Common myeloid progenitor, CD34-positive (primary cell): ENCODE data around the gene TRPV6. TPM values are rescaled to one million over a fixed set of nuclear protein-coding genes. Genes with fewer than 3 reads are reported as not detected.

Source experiments
- CTCF ChIA-PET: fragments of 350-600 bp; sonication (Branson Sonifier 250); formaldehyde crosslinking; loops from one replicate; lab custom pipeline; 2021; ENCODE audit warnings: antibody characterized with exemption; lab: Charles Lee
- POLR2A ChIA-PET: fragments of 350-600 bp; sonication (Branson Sonifier 250); formaldehyde crosslinking; loops from one replicate; lab custom pipeline; 2021; ENCODE audit warnings: antibody characterized with exemption; lab: Charles Lee
- DNase-seq, 3 donors: peaks; one replicate each; pipeline versions ENCODE4 v3.0.0 to v3.0.0-alpha.2; 2013
- H3K27ac ChIP-seq, 2 experiments: 1 replicate in 1 of 2; 2 replicates in 1 of 2; pipeline ENCODE4 v1.7.0; 2013; ENCODE audit warnings: inconsistent platforms in 2 of 2, low read length in 2 of 2, mild to moderate bottlenecking in 2 of 2, low read depth in 1 of 2, moderate library complexity in 1 of 2; ENCODE audit not compliant: severe bottlenecking in 2 of 2, insufficient read depth in 1 of 2, poor library complexity in 1 of 2
- H3K27me3 ChIP-seq, 5 experiments: replicated peaks in 2 of 5; 1 replicate in 3 of 5; 2 replicates in 2 of 5; pipeline versions ENCODE4 v1.6.1 to v1.7.0; 2013; ENCODE audit warnings: low read length in 4 of 5, mild to moderate bottlenecking in 2 of 5, moderate library complexity in 2 of 5, inconsistent platforms in 1 of 5; ENCODE audit not compliant: insufficient read depth in 5 of 5, control insufficient read depth in 4 of 5
- H3K36me3 ChIP-seq, 4 experiments: 1 replicate in 2 of 4; 2 replicates in 2 of 4; pipeline versions ENCODE4 v1.6.1 to v1.7.0; 2013; ENCODE audit warnings: low read length in 3 of 4, control low read depth in 1 of 4, mild to moderate bottlenecking in 1 of 4; ENCODE audit not compliant: control insufficient read depth in 4 of 4, insufficient read depth in 4 of 4
- H3K4me1 ChIP-seq, 4 experiments: 1 replicate in 3 of 4; 2 replicates in 1 of 4; pipeline versions ENCODE4 v1.6.1 to v1.7.1; 2013; ENCODE audit warnings: low read length in 3 of 4, mild to moderate bottlenecking in 3 of 4, control low read depth in 1 of 4, inconsistent platforms in 1 of 4, moderate library complexity in 1 of 4; ENCODE audit not compliant: control insufficient read depth in 4 of 4, insufficient read depth in 4 of 4; ENCODE audit errors: control extremely low read depth in 1 of 4
- H3K4me3 ChIP-seq, 7 experiments: 1 replicate in 4 of 7; 2 replicates in 3 of 7; pipeline versions ENCODE4 v1.5.1 to v1.7.0; 2013; ENCODE audit warnings: mild to moderate bottlenecking in 7 of 7, low read length in 6 of 7, moderate library complexity in 6 of 7, inconsistent platforms in 2 of 7, low read depth in 2 of 7, control low read depth in 1 of 7; ENCODE audit not compliant: insufficient read depth in 4 of 7, control insufficient read depth in 1 of 7; ENCODE audit errors: extremely low read depth in 1 of 7
- H3K9me3 ChIP-seq, 5 experiments: 1 replicate in 4 of 5; 2 replicates in 1 of 5; pipeline versions ENCODE4 v1.6.1 to v1.7.1; 2013; ENCODE audit warnings: low read length in 4 of 5, mild to moderate bottlenecking in 2 of 5, inconsistent platforms in 1 of 5, low read depth in 1 of 5, moderate library complexity in 1 of 5; ENCODE audit not compliant: control insufficient read depth in 4 of 5, insufficient read depth in 2 of 5; ENCODE audit errors: control extremely low read depth in 1 of 5
- WGBS: methylation state at CpG from one replicate; pipeline ENCODE4 v1.1.5; 2013; ENCODE audit not compliant: insufficient coverage; 5-methylcytosine and 5-hydroxymethylcytosine counted together
- polyA plus RNA-seq: library from polyadenylated mRNA; unstranded; fragments of 120-200 nt; gene quantifications from one replicate; pipeline ENCODE4 v1.2.1, GENCODE V29; 2013

TRPV6 gene
- polyA plus RNA-seq = 0.22 TPM

DNA sequence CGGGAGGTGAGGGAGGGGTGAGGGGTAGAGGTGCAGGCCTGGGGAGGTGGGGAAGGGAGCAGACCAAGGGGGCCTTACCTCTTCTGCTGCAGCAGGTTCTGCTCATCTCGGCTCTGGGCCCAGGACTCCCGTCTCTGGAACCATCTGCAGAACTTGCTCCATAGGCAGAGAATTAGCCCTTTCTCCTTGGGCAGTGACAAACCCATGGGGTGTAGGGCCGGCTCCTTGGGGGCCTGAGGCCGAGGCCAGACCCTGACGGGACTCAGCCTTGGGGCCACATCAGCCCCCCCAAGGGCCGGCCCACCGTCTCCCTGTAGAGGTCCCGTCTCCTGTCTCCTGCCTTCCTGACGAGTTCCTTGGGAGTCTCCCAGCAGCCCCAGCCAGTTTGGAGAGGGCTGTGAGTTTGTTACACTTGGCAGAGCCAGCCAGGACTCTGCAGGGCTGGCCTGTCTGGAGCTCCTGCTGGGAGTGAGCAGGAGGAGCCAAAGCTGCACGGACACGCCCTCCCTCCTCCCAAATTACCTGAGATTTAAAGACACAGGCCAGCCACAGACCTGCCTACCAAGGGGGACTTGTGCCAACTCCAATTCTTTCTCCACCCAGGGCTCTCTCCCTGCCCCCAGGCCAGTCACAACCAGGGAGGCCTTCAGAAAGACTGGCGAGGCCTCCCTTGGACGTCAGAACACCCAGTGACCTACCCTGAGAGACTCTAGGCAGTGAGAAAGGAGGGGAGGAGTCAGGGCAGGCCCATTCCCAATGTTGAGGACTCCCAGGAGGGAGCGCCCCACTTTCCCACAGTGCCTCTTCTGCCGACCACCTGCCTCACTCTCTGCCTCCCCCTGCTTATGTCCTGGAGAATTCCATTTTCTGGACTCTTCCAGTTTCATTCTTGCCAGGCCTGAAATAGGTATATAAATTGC lies at the start of gene TRPV6:
TRPV6 (minus strand) TSS at position 435 of the 920 bp plus-strand sequence.
- Histone ChIP-seq H3K4me3 (no peak within 1 kb of the TSS), H3K27ac (no peak within 1 kb of the TSS), H3K27me3 (peaks cover 0 to 2% (median 0%) of the 10 kb centered on the region in 5 experiments), H3K9me3 (no peaks in the 10 kb centered on the region), H3K4me1 (no peaks in the 10 kb centered on the region), H3K36me3 (no peaks in the 10 kb centered on the region)
- DNase-seq = no peak
- 98% methylated on average over 16 of the region's 16 CpGs for WGBS
- ChIA-PET CTCF (interaction anchor here (0.5 to 2.6 kb wide), 4 partner anchors 25 to 583 kb away, joined by 3 to 7 read pairs (median 6); no protein-coding TSS in a partner anchor), POLR2A (no interaction called here)

DNA sequence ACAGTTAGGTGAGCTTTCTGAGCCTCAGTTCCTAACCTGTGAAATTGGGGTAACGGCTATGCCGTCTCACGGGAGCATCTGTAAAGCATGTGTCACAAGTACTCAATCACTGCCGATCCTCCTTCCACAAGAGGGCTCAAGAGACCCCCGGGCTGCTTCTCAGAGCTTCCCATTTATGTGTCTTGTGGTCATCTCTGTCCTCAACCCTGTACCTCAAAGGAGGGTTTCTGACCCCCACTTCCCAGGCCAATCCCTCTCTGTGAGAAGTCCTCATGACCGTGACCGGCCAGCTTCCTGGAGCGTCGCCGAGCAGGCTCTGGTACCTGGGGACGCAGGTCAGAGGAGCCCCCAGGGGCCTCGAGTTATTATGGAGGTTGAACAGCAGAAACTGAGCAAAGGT lies 48.5 kb upstream of the TRPV6 start:
- Histone ChIP-seq H3K36me3 (no peaks in the 10 kb centered on the region), H3K27ac (no peak overlapping the region), H3K4me1 (peaks cover 0 to 2% (median 0%) of the 10 kb centered on the region in 4 experiments), H3K27me3 (peaks cover 0 to 2% (median 0%) of the 10 kb centered on the region in 5 experiments), H3K4me3 (no peak overlapping the region), H3K9me3 (no peaks in the 10 kb centered on the region)
- DNase-seq = no peak
- WGBS = 83% methylated on average over 9 of the region's 12 CpGs
- ChIA-PET POLR2A (no interaction called here), CTCF (interaction anchor here (2.2 kb wide), 1 partner anchor 24 kb away, joined by 6 read pairs; no protein-coding TSS in a partner anchor)

DNA sequence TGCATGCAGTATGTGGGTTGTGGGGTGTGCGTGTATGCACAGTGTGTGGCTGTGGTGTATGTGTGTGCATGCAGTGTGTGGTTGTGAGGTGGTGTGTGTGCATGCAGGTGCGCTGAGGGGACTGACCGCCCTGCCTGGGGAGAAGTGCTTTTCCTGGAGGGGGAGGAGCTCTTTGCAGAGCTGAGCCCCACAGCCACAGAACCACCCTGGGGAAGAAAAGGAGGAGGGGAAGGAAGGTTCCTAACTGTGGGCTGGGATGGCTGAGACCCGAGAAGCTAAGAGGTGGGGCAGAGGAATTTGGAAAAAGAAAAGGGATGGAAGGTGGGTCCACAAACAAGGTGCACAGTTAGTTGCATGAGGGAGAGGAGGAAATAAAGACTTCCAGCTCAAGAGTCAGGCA lies 48.1 kb upstream of the TRPV6 start, which contains the start of gene TRPV5:
TRPV5 (minus strand) TSS at position 123 of the 400 bp plus-strand sequence. CDS start 287 bp downstream, outside the sequence.
- peaks cover 0 to 2% (median 0%) of the 10 kb centered on the region in 5 experiments for H3K27me3 ChIP-seq
- no peak within 1 kb of the TSS for H3K4me3 ChIP-seq
- no peak within 1 kb of the TSS for H3K27ac ChIP-seq
- no peaks in the 10 kb centered on the region for H3K36me3 ChIP-seq
- CTCF ChIA-PET = interaction anchor here (2.2 kb wide), 1 partner anchor 24 kb away, joined by 6 read pairs; no protein-coding TSS in a partner anchor
- no peaks in the 10 kb centered on the region for H3K9me3 ChIP-seq
- WGBS = 82% methylated on average over 3 of the region's 4 CpGs
- POLR2A ChIA-PET = no interaction called here
- peaks cover 0 to 2% (median 0%) of the 10 kb centered on the region in 4 experiments for H3K4me1 ChIP-seq
- no peak for DNase-seq

DNA sequence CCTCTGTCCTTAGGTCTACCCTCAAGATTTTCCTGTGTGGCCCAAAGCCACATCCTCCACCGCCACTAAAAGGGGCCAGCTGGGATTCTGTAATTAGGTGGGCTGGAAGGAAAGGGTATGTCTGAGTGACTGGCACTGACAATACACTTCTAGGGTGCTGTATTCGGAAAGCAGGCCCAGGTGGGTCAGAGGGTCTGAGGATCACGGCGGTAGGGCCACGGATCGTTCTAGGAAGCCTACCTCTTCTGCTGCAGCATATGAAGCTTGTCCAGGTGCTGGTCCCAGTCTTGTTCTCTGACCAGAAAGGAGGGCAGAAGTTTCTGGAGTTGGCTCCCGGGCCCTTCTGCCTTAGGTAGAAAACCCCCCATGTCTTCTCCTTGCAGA lies 47.5 kb upstream of the TRPV6 start:
- WGBS = 92% methylated on average over 6 of the region's 7 CpGs
- H3K4me3 ChIP-seq = no peak overlapping the region
- H3K4me1 ChIP-seq = peaks cover 0 to 2% (median 0%) of the 10 kb centered on the region in 4 experiments
- H3K27me3 ChIP-seq = peaks cover 0 to 2% (median 0%) of the 10 kb centered on the region in 5 experiments
- DNase-seq = no peak
- no peaks in the 10 kb centered on the region for H3K36me3 ChIP-seq
- CTCF ChIA-PET = no interaction called here
- no peak overlapping the region for H3K27ac ChIP-seq
- POLR2A ChIA-PET = no interaction called here
- H3K9me3 ChIP-seq = no peaks in the 10 kb centered on the region

DNA sequence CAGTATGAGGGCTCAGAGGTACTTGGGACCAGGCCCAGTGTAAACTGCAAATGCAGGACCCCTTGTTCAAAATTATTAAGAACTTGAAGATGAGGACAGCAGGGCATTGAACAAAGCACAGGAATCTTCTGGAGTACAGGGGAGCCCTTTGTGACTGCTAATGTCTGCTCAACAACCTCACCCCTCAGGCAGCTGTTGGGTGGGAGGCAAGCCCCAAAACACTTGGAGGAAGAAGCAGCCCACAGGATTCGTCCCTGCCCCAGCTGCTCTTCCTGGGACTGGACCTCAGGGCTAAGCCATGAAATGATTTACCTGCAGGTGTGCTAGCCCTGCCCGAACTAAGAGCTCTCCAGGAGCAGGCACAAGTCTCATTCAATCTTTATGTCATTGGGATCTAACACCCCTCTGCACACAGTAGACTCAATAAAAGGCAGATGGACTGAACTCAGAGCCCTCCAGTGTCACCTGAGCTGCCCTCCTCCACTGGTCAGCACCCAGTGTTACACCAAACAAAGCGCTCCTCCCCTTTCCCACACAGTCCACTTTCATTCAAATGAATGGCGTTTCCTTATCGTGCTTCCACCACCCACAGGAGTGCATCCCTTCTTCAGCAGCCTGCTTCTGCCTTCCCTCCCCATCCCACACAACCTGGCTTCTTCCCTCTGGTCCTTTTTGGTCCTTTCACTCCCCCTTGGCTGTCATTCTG lies 47.0 kb upstream of the TRPV6 start:
- ChIA-PET POLR2A (no interaction called here), CTCF (interaction anchor here (1.0 kb wide), 1 partner anchor 25 kb away, joined by 3 read pairs; no protein-coding TSS in a partner anchor)
- 79% methylated on average over 4 of the region's 5 CpGs for WGBS
- DNase-seq = no peak
- Histone ChIP-seq H3K4me3 (no peak overlapping the region), H3K27ac (no peak overlapping the region), H3K27me3 (no peaks in the 10 kb centered on the region), H3K9me3 (peaks cover 0 to 2% (median 0%) of the 10 kb centered on the region in 5 experiments), H3K4me1 (peaks cover 0 to 5% (median under 1%) of the 10 kb centered on the region in 4 experiments), H3K36me3 (no peaks in the 10 kb centered on the region)

DNA sequence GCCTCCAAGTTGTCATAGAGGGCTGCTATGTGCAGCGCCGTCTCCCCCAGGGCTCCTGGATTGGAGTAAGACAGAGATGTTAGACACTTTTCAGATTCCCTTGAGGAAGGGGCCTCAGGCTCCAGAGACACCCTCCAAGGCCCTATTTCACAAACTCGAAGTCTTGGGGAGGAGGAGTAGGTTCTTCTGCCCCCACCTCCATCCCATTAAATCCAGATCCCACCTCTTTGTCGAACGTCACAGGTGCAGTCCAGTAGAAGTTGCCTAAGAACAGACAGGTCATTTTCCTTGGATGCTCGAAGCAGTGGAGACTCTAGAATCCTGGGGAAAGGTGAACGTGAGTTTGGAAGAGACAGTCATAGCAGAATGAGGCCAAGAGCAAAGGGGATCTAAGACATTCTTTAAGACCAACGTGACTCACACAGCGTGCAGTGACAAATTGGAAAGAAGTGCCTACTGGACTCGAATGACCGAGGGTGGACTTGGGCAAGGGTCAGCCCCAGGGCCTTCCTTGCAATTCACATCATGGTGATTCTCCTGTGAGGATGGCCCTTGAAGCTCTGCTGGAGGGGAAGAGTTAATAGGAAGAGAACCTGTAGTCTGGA lies 44.7 kb upstream of the TRPV6 start:
- peaks cover 0 to 2% (median 0%) of the 10 kb centered on the region in 5 experiments for H3K9me3 ChIP-seq
- H3K27ac ChIP-seq = no peak overlapping the region
- H3K4me3 ChIP-seq = no peak overlapping the region
- ChIA-PET POLR2A (no interaction called here), CTCF (no interaction called here)
- WGBS = 98% methylated on average over 7 of the region's 11 CpGs
- DNase-seq = no peak
- H3K4me1 ChIP-seq = peaks cover 0 to 8% (median 5%) of the 10 kb centered on the region in 4 experiments
- H3K36me3 ChIP-seq = no peaks in the 10 kb centered on the region
- no peaks in the 10 kb centered on the region for H3K27me3 ChIP-seq
